ENCODE data around the gene TANC1. TPM values are rescaled to one million over a fixed set of nuclear protein-coding genes. Genes with fewer than 3 reads are reported as not detected.
"Not testable (repeated sequence)": the region's sequence is repeated elsewhere in the genome, so short reads cannot be mapped to it uniquely, and the experiment has no call there.

TANC1 gene
- total RNA-seq, 2 experiments from 2014 or later = 0.89 to 1.1 TPM

DNA sequence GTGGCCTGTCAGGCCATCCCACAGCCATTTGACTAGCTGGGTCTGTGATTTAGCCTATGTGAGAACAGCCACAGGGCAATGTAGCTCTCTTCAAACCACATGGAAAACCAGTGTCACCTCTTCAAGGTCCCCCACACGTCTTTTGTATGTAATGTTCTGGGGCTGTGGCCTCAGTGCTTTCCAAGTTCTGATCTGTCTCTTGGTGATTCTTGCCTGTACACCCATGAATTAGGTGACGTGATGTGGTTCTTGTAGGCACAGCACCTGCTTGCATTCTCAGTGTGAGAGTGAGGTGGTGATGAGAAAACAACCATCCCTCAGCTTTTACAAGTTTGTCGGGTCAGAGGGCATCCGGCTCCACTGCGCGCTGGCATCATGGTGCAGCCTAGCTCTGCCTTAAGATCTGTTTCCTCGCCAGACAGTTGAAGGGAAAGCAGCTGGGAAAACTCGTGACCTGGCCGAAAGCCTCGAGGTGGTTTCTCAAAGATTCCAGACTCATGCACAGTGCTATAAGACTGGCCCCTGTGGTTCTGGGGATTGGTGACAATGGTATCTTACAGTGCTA lies 125.8 kb downstream of the TANC1 start:
- H3K4me3 Mint-ChIP-seq = no peak overlapping the region
- no peaks in the 10 kb centered on the region for H3K27me3 Mint-ChIP-seq
- ATAC-seq = peak; percentile 70
- ChIA-PET CTCF (interaction anchor here (2.1 kb wide), 1 partner anchor 25 kb away, joined by 9 read pairs; no protein-coding TSS in a partner anchor), POLR2A (no interaction called here)
- peaks cover 50% of the 10 kb centered on the region for H3K4me1 Mint-ChIP-seq
- H3K27ac Mint-ChIP-seq = peak overlapping the region; percentile 23
- intact Hi-C loops (cut with DNase I, micrococcal nuclease) = no loop called here
- H3K9me3 Mint-ChIP-seq (ENCODE audit: low read depth) = peaks cover 14% of the 10 kb centered on the region
- peak; percentile 13 for DNase-seq
- no peaks in the 10 kb centered on the region for H3K36me3 Mint-ChIP-seq (ENCODE audit: low read depth)

DNA sequence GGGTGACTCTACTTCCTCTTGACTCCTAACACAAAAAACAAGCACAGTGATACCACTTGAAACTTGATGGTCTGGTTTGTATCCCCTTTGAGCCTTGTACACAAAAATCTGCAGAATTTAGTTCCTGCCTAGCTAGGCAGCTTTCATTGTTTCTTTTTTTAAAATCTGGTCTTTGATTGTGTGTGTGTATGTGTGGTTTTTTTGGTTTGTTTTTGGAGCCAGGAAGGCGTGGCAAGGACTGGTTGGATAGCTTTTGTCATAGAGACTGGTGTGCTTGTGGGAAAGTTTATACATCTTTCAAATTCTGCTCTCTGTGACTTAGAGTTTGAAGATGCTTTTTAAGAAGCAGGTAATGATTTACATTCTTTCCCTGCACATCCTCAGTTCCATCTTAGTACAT lies 127.4 kb downstream of the TANC1 start:
- Mint-ChIP-seq H3K4me3 (no peak overlapping the region), H3K27ac (no peak overlapping the region), H3K27me3 (no peaks in the 10 kb centered on the region), H3K4me1 (peaks cover 42% of the 10 kb centered on the region), H3K9me3 (ENCODE audit: low read depth) (peaks cover 14% of the 10 kb centered on the region), H3K36me3 (ENCODE audit: low read depth) (no peaks in the 10 kb centered on the region)
- ChIA-PET POLR2A (no interaction called here), CTCF (no interaction called here)
- intact Hi-C loops (cut with DNase I, micrococcal nuclease) = no loop called here
- ATAC-seq = no peak
- DNase-seq = no peak

DNA sequence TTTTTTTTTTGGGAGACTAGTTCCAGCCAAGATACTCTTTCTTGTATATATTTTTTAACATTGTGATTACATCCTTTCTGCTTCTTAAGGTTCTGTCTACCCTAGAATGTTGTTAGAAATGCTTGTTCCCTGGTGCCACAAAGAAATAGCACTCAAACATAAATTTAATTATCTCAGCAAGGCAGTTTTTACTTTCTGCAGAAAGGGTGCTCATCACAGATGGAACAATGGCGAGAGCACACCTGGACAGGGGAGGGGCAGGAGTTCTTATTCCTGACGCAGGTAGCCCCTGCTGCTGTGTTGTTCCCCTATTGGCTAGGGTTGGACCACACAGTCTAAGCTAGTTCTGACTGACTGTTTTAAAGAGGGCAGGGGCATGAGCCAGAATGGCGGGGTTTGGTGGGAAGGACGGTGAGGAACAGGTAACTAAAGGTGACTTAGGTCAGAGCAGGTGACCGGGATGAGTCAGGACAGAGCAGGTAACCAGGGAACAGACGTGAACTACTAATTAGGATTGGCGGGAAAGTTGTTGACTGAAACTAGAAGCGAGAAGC lies 127.9 kb downstream of the TANC1 start:
- H3K27me3 Mint-ChIP-seq; ATAC-seq; DNase-seq; H3K4me3 Mint-ChIP-seq; POLR2A ChIA-PET; H3K27ac Mint-ChIP-seq; H3K36me3 Mint-ChIP-seq (ENCODE audit: low read depth); intact Hi-C loops (cut with DNase I, micrococcal nuclease): not testable (repeated sequence)
- peaks cover 38% of the 10 kb centered on the region for H3K4me1 Mint-ChIP-seq
- H3K9me3 Mint-ChIP-seq (ENCODE audit: low read depth) = peaks cover 14% of the 10 kb centered on the region
- CTCF ChIA-PET = interaction anchor here (0.6 kb wide), 1 partner anchor 28 kb away, joined by 3 read pairs; no protein-coding TSS in a partner anchor

- no peak overlapping the region for H3K27ac Mint-ChIP-seq
- no peaks in the 10 kb centered on the region for H3K36me3 Mint-ChIP-seq (ENCODE audit: low read depth)
- H3K4me3 Mint-ChIP-seq = no peak overlapping the region
- ChIA-PET POLR2A (no interaction called here), CTCF (interaction anchor here (0.6 kb wide), 1 partner anchor 27 kb away, joined by 3 read pairs; no protein-coding TSS in a partner anchor)
- ATAC-seq (no peak), DNase-seq (no peak)
- intact Hi-C loops (cut with DNase I, micrococcal nuclease) = no loop called here
- peaks cover 33% of the 10 kb centered on the region for H3K4me1 Mint-ChIP-seq
- H3K9me3 Mint-ChIP-seq (ENCODE audit: low read depth) = peaks cover 14% of the 10 kb centered on the region
- H3K27me3 Mint-ChIP-seq = no peaks in the 10 kb centered on the region
Observed at GRCh38 chr2:159096901-159097300, 128.5 kb downstream of the TANC1 start.

DNA sequence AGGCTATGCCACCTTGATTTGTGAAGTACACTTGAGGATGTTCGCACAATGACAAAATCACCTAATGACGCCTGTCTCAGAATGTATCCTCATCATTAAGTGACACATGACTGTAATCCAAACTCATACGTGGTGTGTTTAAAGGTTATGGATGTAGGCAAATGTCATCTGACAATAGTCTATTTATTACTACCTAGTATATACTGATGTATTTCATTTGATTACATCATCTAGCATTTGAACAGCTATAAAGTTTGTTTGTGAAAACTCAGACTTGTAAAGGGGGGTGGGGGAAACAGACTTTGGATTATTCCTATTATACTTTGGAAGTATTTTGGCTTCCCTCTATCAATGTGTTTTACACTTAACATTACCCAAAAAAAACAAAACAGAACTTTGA lies 129.9 kb downstream of the TANC1 start:
- Mint-ChIP-seq H3K9me3 (ENCODE audit: low read depth) (peaks cover 14% of the 10 kb centered on the region), H3K4me1 (peaks cover 18% of the 10 kb centered on the region), H3K4me3 (no peak overlapping the region), H3K27ac (peak overlapping the region; percentile 27), H3K27me3 (no peaks in the 10 kb centered on the region), H3K36me3 (ENCODE audit: low read depth) (no peaks in the 10 kb centered on the region)
- POLR2A ChIA-PET = no interaction called here
- CTCF ChIA-PET = no interaction called here
- no peak for DNase-seq
- ATAC-seq = peak; percentile 63
- intact Hi-C loops (cut with DNase I, micrococcal nuclease) = no loop called here

DNA sequence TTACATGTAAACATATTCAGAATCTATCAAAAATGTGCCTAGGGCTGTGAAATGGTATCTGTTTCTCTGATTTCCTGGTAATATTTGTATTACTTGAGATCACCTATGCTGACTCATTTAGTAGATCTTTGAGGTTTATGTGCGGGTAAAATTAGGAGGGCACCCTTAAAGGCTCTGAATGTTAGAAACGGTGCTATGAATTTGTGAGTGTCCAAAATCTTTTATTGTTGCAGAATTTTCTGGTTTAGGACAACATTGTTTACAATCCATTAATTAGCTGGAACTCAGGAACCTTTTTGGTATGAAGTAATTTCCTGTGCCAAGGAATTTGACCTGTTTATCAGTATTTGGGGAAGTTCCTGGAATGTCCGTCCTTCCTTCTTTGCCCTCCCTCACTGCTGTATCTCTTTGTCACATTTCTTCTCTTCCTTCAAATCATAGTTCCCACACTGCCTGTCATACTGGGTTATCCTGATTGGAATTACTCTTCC lies 130.5 kb downstream of the TANC1 start:
- Mint-ChIP-seq H3K9me3 (ENCODE audit: low read depth) (peaks cover 14% of the 10 kb centered on the region), H3K4me3 (no peak overlapping the region), H3K27ac (peak overlapping the region; percentile 39), H3K4me1 (peaks cover 13% of the 10 kb centered on the region), H3K36me3 (ENCODE audit: low read depth) (no peaks in the 10 kb centered on the region), H3K27me3 (no peaks in the 10 kb centered on the region)
- intact Hi-C loops (cut with DNase I, micrococcal nuclease) = no loop called here
- ChIA-PET CTCF (no interaction called here), POLR2A (no interaction called here)
- DNase-seq = no peak
- ATAC-seq = peak; percentile 52

DNA sequence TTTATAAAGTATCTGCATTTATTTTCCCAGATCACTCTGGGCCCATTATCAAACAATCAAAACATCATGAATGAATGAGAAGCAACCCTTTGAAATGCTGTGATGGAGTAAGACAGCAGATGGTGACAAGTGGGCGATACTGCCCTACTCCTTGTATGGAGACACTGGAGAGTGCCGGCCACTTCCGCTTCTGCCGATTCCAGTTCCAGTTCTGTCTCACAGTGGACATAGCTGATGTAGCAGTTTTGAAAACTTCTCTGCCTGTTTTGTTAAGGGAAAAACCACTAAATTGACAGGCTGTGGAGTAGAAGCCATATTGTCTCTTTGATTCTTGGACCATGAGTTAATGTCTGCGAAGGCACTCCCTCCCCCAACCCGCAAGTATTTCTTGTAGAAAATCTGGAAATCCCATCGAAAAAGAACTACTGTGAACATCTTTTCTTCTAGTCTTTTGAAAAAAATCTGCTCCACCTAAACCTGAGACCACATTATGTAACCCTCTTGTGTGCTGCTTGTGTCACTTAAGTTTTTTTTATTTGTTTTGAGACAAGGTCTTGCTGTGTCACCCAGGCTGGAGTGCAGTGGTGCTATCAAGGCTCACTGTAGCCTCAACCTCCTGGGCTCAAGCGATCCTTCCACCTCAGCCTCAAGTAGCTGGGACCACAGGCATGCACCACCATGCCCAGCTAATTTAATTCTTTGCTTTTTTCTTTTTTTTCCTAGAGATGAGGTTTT lies 133.5 kb downstream of the TANC1 start:
- Mint-ChIP-seq H3K27me3 (no peaks in the 10 kb centered on the region), H3K27ac (no peak overlapping the region), H3K36me3 (ENCODE audit: low read depth) (no peaks in the 10 kb centered on the region), H3K4me3 (no peak overlapping the region), H3K4me1 (peaks cover 8% of the 10 kb centered on the region), H3K9me3 (ENCODE audit: low read depth) (peaks cover 3% of the 10 kb centered on the region)
- POLR2A ChIA-PET = no interaction called here
- CTCF ChIA-PET = no interaction called here
- DNase-seq (no peak), ATAC-seq (no peak)
- intact Hi-C loops (cut with DNase I, micrococcal nuclease) = no loop called here

DNA sequence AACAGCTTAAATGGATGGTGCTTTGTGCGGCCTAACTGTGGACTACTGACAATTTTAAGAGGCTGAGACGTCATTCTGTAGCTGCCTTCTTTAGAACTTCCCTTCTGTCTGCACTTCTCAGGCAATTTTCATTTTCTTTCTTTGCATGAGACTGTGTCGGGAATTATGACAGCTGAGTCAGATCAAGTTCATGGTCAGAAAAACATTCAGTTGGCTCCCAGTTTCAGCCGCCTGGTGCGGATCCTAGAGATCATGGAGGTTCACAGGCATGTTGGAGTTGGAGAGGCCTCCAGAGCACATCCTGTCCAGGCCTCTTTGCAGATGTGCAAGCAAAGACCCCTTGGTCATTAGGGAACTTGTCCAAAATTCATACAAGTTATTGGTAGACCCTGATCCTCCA lies 135.0 kb downstream of the TANC1 start:
- H3K36me3 Mint-ChIP-seq (ENCODE audit: low read depth) = no peaks in the 10 kb centered on the region
- H3K4me3 Mint-ChIP-seq = no peak overlapping the region
- no peak overlapping the region for H3K27ac Mint-ChIP-seq
- ChIA-PET POLR2A (no interaction called here), CTCF (interaction anchor here (2.0 kb wide), 1 partner anchor 15 kb away, joined by 8 read pairs; no protein-coding TSS in a partner anchor)
- DNase-seq (no peak), ATAC-seq (no peak)
- H3K27me3 Mint-ChIP-seq = peaks cover 2% of the 10 kb centered on the region
- intact Hi-C loops (cut with DNase I, micrococcal nuclease) = no loop called here
- peaks cover 7% of the 10 kb centered on the region for H3K4me1 Mint-ChIP-seq
- H3K9me3 Mint-ChIP-seq (ENCODE audit: low read depth) = no peaks in the 10 kb centered on the region

- ATAC-seq (no peak), DNase-seq (no peak)
- ChIA-PET CTCF (interaction anchor here (0.6 to 0.9 kb wide), 3 partner anchors 10 to 108 kb away, joined by 3 read pairs; no protein-coding TSS in a partner anchor), POLR2A (no interaction called here)
- Mint-ChIP-seq H3K27ac (no peak overlapping the region), H3K27me3 (peaks cover 2% of the 10 kb centered on the region), H3K9me3 (ENCODE audit: low read depth) (no peaks in the 10 kb centered on the region), H3K4me3 (no peak overlapping the region), H3K4me1 (no peaks in the 10 kb centered on the region), H3K36me3 (ENCODE audit: low read depth) (no peaks in the 10 kb centered on the region)
- intact Hi-C loops (cut with DNase I, micrococcal nuclease) = no loop called here
Observed at GRCh38 chr2:159106109-159106508, 137.7 kb downstream of the TANC1 start.

- Mint-ChIP-seq H3K4me1 (no peaks in the 10 kb centered on the region), H3K27ac (no peak overlapping the region), H3K27me3 (peaks cover 2% of the 10 kb centered on the region), H3K36me3 (ENCODE audit: low read depth) (no peaks in the 10 kb centered on the region), H3K4me3 (no peak overlapping the region), H3K9me3 (ENCODE audit: low read depth) (no peaks in the 10 kb centered on the region)
- POLR2A ChIA-PET = no interaction called here
- no peak for ATAC-seq
- CTCF ChIA-PET = no interaction called here
- DNase-seq = no peak
- intact Hi-C loops (cut with DNase I, micrococcal nuclease) = no loop called here
Observed at GRCh38 chr2:159108181-159108893, 139.9 kb downstream of the TANC1 start.

- CTCF ChIA-PET = interaction anchor here (0.7 kb wide), 1 partner anchor 9 kb away, joined by 5 read pairs; no protein-coding TSS in a partner anchor
- no peak overlapping the region for H3K4me3 Mint-ChIP-seq
- H3K27ac Mint-ChIP-seq = no peak overlapping the region
- no peaks in the 10 kb centered on the region for H3K36me3 Mint-ChIP-seq (ENCODE audit: low read depth)
- no peaks in the 10 kb centered on the region for H3K9me3 Mint-ChIP-seq (ENCODE audit: low read depth)
- POLR2A ChIA-PET = no interaction called here
- peaks cover 2% of the 10 kb centered on the region for H3K27me3 Mint-ChIP-seq
- DNase-seq (no peak), ATAC-seq (no peak)
- intact Hi-C loops (cut with DNase I, micrococcal nuclease) = no loop called here
- no peaks in the 10 kb centered on the region for H3K4me1 Mint-ChIP-seq
Observed at GRCh38 chr2:159109517-159109916, 141.1 kb downstream of the TANC1 start.

All from activated CD4-positive, alpha-beta T cell treated with anti-CD3 and anti-CD28 coated beads for 36 hours (primary cell).